ENCODE measurements around the gene TMEM117. TPM values are rescaled to one million over a fixed set of nuclear protein-coding genes. Genes with fewer than 3 reads are reported as not detected.
"Not testable (repeated sequence)": the region's sequence is repeated elsewhere in the genome, so short reads cannot be mapped to it uniquely, and the experiment has no call there.

TMEM117 gene
- total RNA-seq, 1 donor from 2014 or later, result 11.6 TPM

GRCh38 chr12:44375694-44376093, 539.8 kb downstream of the TMEM117 start:
- Mint-ChIP-seq H3K36me3 (ENCODE audit: insufficient read depth) (no peaks in the 10 kb centered on the region), H3K4me1 (ENCODE audit: low read depth) (no peaks in the 10 kb centered on the region), H3K27ac (no peak overlapping the region), H3K9me3 (ENCODE audit: low read depth) (no peaks in the 10 kb centered on the region), H3K4me3 (ENCODE audit: low read depth) (no peak overlapping the region), H3K27me3 (no peaks in the 10 kb centered on the region)
- DNase-seq (ENCODE audit: low spot score, unreplicated experiment), result no peak
- TF ChIP-seq, protein P1, sequence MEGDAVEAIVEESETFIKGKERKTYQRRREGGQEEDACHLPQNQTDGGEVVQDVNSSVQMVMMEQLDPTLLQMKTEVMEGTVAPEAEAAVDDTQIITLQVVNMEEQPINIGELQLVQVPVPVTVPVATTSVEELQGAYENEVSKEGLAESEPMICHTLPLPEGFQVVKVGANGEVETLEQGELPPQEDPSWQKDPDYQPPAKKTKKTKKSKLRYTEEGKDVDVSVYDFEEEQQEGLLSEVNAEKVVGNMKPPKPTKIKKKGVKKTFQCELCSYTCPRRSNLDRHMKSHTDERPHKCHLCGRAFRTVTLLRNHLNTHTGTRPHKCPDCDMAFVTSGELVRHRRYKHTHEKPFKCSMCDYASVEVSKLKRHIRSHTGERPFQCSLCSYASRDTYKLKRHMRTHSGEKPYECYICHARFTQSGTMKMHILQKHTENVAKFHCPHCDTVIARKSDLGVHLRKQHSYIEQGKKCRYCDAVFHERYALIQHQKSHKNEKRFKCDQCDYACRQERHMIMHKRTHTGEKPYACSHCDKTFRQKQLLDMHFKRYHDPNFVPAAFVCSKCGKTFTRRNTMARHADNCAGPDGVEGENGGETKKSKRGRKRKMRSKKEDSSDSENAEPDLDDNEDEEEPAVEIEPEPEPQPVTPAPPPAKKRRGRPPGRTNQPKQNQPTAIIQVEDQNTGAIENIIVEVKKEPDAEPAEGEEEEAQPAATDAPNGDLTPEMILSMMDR (IDR thresholded peaks at IDR 0.05; ENCODE audit: unreplicated experiment), result no peak

- Mint-ChIP-seq H3K4me1 (ENCODE audit: low read depth) (no peaks in the 10 kb centered on the region), H3K36me3 (ENCODE audit: insufficient read depth) (no peaks in the 10 kb centered on the region), H3K27me3 (no peaks in the 10 kb centered on the region), H3K27ac (no peak overlapping the region), H3K4me3 (ENCODE audit: low read depth) (no peak overlapping the region), H3K9me3 (ENCODE audit: low read depth) (no peaks in the 10 kb centered on the region)
- TF ChIP-seq, protein P1 (IDR thresholded peaks at IDR 0.05; ENCODE audit: unreplicated experiment), result no peak
- no peak for DNase-seq (ENCODE audit: low spot score, unreplicated experiment)
These were observed 541.7 kb downstream of the TMEM117 start for GRCh38 chr12:44377443-44378187.

DNA sequence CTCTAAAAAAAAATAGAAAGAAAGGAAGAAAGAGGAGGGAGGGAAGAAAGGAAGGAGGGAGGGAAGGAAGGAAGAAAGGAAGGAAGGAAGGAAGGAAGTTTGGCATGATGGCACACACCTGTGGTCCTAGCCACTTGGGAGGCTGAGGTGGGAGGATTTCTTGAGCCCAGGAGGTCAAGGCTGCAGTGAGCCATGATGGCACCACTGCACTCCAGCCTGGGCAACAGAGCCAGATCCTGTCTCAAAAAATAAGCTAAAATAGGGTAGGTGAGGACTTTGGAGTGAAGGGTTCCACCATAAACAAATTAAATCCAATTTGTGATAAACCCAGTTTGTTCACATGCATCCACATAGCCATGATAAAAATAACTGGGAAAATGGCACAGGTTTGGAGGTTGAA, 543.2 kb downstream of the TMEM117 start:
- H3K9me3 Mint-ChIP-seq (ENCODE audit: low read depth); H3K4me1 Mint-ChIP-seq (ENCODE audit: low read depth); H3K36me3 Mint-ChIP-seq (ENCODE audit: insufficient read depth); H3K4me3 Mint-ChIP-seq (ENCODE audit: low read depth); DNase-seq (ENCODE audit: low spot score, unreplicated experiment); H3K27ac Mint-ChIP-seq; H3K27me3 Mint-ChIP-seq: not testable (repeated sequence)

GRCh38 chr12:44379831-44380230, 544.0 kb downstream of the TMEM117 start:
- Mint-ChIP-seq H3K27me3 (no peaks in the 10 kb centered on the region), H3K9me3 (ENCODE audit: low read depth) (no peaks in the 10 kb centered on the region), H3K36me3 (ENCODE audit: insufficient read depth) (no peaks in the 10 kb centered on the region), H3K4me3 (ENCODE audit: low read depth) (no peak overlapping the region), H3K4me1 (ENCODE audit: low read depth) (peaks cover 2% of the 10 kb centered on the region), H3K27ac (no peak overlapping the region)
- TF ChIP-seq, protein P1 (IDR thresholded peaks at IDR 0.05; ENCODE audit: unreplicated experiment), result no peak
- DNase-seq (ENCODE audit: low spot score, unreplicated experiment), result no peak

DNA sequence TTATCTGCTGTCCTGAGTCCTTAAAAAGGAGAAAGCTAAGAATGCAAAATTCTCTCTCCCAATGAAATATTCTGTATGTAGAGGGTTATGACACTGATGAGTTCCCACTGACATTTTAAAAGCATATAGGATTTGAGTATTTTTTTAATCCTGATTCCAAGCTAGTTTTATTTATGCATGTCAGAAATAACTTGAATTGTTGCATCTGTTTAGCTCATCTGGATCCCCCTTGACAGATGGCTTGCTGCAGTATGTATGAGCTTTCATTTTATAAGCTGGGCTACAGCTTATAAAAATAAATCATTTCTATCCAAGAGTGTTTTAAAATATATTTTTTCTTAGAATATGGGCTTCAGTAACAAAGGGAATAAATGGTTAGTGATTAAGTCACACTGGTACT, 545.0 kb downstream of the TMEM117 start:
- H3K9me3 Mint-ChIP-seq (ENCODE audit: low read depth), result no peaks in the 10 kb centered on the region
- H3K27me3 Mint-ChIP-seq, result no peaks in the 10 kb centered on the region
- H3K4me3 Mint-ChIP-seq (ENCODE audit: low read depth), result no peak overlapping the region
- no peaks in the 10 kb centered on the region for H3K36me3 Mint-ChIP-seq (ENCODE audit: insufficient read depth)
- H3K27ac Mint-ChIP-seq, result no peak overlapping the region
- DNase-seq (ENCODE audit: low spot score, unreplicated experiment), result no peak
- peaks cover 2% of the 10 kb centered on the region for H3K4me1 Mint-ChIP-seq (ENCODE audit: low read depth)
- TF ChIP-seq, protein P1 (IDR thresholded peaks at IDR 0.05; ENCODE audit: unreplicated experiment), result no peak

GRCh38 chr12:44381341-44381740, 545.5 kb downstream of the TMEM117 start:
- no peak overlapping the region for H3K27ac Mint-ChIP-seq
- H3K27me3 Mint-ChIP-seq, result no peaks in the 10 kb centered on the region
- H3K36me3 Mint-ChIP-seq (ENCODE audit: insufficient read depth), result no peaks in the 10 kb centered on the region
- H3K9me3 Mint-ChIP-seq (ENCODE audit: low read depth), result no peaks in the 10 kb centered on the region
- H3K4me3 Mint-ChIP-seq (ENCODE audit: low read depth), result no peak overlapping the region
- TF ChIP-seq, protein P1 (IDR thresholded peaks at IDR 0.05; ENCODE audit: unreplicated experiment), result no peak
- DNase-seq (ENCODE audit: low spot score, unreplicated experiment), result no peak
- H3K4me1 Mint-ChIP-seq (ENCODE audit: low read depth), result peaks cover 2% of the 10 kb centered on the region

Measured in progenitor cell of endocrine pancreas (in vitro differentiated cells).